ENCODE data around the gene SLC44A1. TPM values are rescaled to one million over a fixed set of nuclear protein-coding genes. Genes with fewer than 3 reads are reported as not detected.

Gene SLC44A1
- total RNA-seq, 2 experiments from 2014 or later = 14.1 to 14.3 TPM

- ChIA-PET CTCF (interaction anchor here (1.0 to 2.3 kb wide), 6 partner anchors 12 to 141 kb away, joined by 3 to 12 read pairs (median 4); partner anchors contain the start of gene SLC44A1), POLR2A (interaction anchor here (0.5 to 1.8 kb wide), 5 partner anchors 11 to 638 kb away, joined by 3 to 15 read pairs (median 3); partner anchors contain the start of gene NIPSNAP3A)
- H3K27ac Mint-ChIP-seq = peak overlapping the region; percentile 93
Measured at GRCh38 chr9:105385381-105385985, 141.0 kb downstream of the SLC44A1 start.

GRCh38 chr9:105389796-105390195, 145.3 kb downstream of the SLC44A1 start:
- Mint-ChIP-seq H3K27me3 (ENCODE audit: low read depth) (peaks cover 7% of the 10 kb centered on the region), H3K9me3 (ENCODE audit: insufficient read depth) (no peaks in the 10 kb centered on the region), H3K27ac (no peak overlapping the region), H3K36me3 (ENCODE audit: low read depth) (peaks cover 17% of the 10 kb centered on the region), H3K4me3 (no peak overlapping the region), H3K4me1 (ENCODE audit: low read depth) (peaks cover 32% of the 10 kb centered on the region)
- ATAC-seq = no peak
- ChIA-PET CTCF (interaction anchor here (1.1 kb wide), 1 partner anchor 9 kb away, joined by 3 read pairs; no protein-coding TSS in a partner anchor), POLR2A (interaction anchor here (1.3 kb wide), 1 partner anchor 16 kb away, joined by 3 read pairs; no protein-coding TSS in a partner anchor)
- no peak for DNase-seq

More at GRCh38 chr9:105385381-105385985, 141.0 kb downstream of the SLC44A1 start:
- ATAC-seq (peak; percentile 99), DNase-seq (peak; percentile 64)
- Mint-ChIP-seq H3K9me3 (ENCODE audit: insufficient read depth) (no peaks in the 10 kb centered on the region), H3K4me1 (ENCODE audit: low read depth) (peaks cover 31% of the 10 kb centered on the region), H3K36me3 (ENCODE audit: low read depth) (peaks cover 21% of the 10 kb centered on the region), H3K4me3 (peak overlapping the region; percentile 87), H3K27me3 (ENCODE audit: low read depth) (peaks cover 2% of the 10 kb centered on the region)

- Mint-ChIP-seq H3K27ac (no peak overlapping the region), H3K4me3 (no peak overlapping the region), H3K27me3 (ENCODE audit: low read depth) (peaks cover 9% of the 10 kb centered on the region), H3K36me3 (ENCODE audit: low read depth) (peaks cover 17% of the 10 kb centered on the region), H3K4me1 (ENCODE audit: low read depth) (peaks cover 23% of the 10 kb centered on the region), H3K9me3 (ENCODE audit: insufficient read depth) (no peaks in the 10 kb centered on the region)
- ATAC-seq (no peak), DNase-seq (no peak)
- CTCF ChIA-PET = no interaction called here
- POLR2A ChIA-PET = interaction anchor here (1.3 kb wide), 1 partner anchor 15 kb away, joined by 3 read pairs; no protein-coding TSS in a partner anchor
Measured at GRCh38 chr9:105390871-105391270, 146.4 kb downstream of the SLC44A1 start.

- Mint-ChIP-seq H3K4me1 (ENCODE audit: low read depth) (peaks cover 21% of the 10 kb centered on the region), H3K4me3 (no peak overlapping the region), H3K27ac (no peak overlapping the region), H3K36me3 (ENCODE audit: low read depth) (peaks cover 17% of the 10 kb centered on the region), H3K27me3 (ENCODE audit: low read depth) (peaks cover 14% of the 10 kb centered on the region), H3K9me3 (ENCODE audit: insufficient read depth) (no peaks in the 10 kb centered on the region)
- no peak for ATAC-seq
- DNase-seq = no peak
- POLR2A ChIA-PET = no interaction called here
- CTCF ChIA-PET = interaction anchor here (1.3 to 1.5 kb wide), 2 partner anchors 10 to 33 kb away, joined by 4 read pairs; no protein-coding TSS in a partner anchor
Measured at GRCh38 chr9:105391288-105391687, 146.8 kb downstream of the SLC44A1 start.

GRCh38 chr9:105392531-105392930, 148.1 kb downstream of the SLC44A1 start:
- CTCF ChIA-PET = interaction anchor here (1.3 to 1.5 kb wide), 2 partner anchors 9 to 34 kb away, joined by 4 read pairs; no protein-coding TSS in a partner anchor
- Mint-ChIP-seq H3K4me3 (no peak overlapping the region), H3K36me3 (ENCODE audit: low read depth) (peaks cover 15% of the 10 kb centered on the region), H3K27ac (no peak overlapping the region), H3K9me3 (ENCODE audit: insufficient read depth) (no peaks in the 10 kb centered on the region), H3K27me3 (ENCODE audit: low read depth) (peaks cover 22% of the 10 kb centered on the region), H3K4me1 (ENCODE audit: low read depth) (peaks cover 16% of the 10 kb centered on the region)
- no peak for DNase-seq
- POLR2A ChIA-PET = no interaction called here
- ATAC-seq = no peak

GRCh38 chr9:105393576-105394344, 149.3 kb downstream of the SLC44A1 start:
- no peak for DNase-seq
- Mint-ChIP-seq H3K27ac (no peak overlapping the region), H3K27me3 (ENCODE audit: low read depth) (peaks cover 25% of the 10 kb centered on the region), H3K36me3 (ENCODE audit: low read depth) (peaks cover 11% of the 10 kb centered on the region), H3K9me3 (ENCODE audit: insufficient read depth) (no peaks in the 10 kb centered on the region), H3K4me1 (ENCODE audit: low read depth) (peaks cover 6% of the 10 kb centered on the region), H3K4me3 (no peak overlapping the region)
- no peak for ATAC-seq
- CTCF ChIA-PET = interaction anchor here (1.1 kb wide), 1 partner anchor 12 kb away, joined by 4 read pairs; no protein-coding TSS in a partner anchor
- POLR2A ChIA-PET = no interaction called here

GRCh38 chr9:105396441-105396840, 152.0 kb downstream of the SLC44A1 start:
- H3K27me3 Mint-ChIP-seq (ENCODE audit: low read depth) = peaks cover 29% of the 10 kb centered on the region
- ATAC-seq = no peak
- no peak overlapping the region for H3K4me3 Mint-ChIP-seq
- H3K27ac Mint-ChIP-seq = no peak overlapping the region
- peaks cover 2% of the 10 kb centered on the region for H3K36me3 Mint-ChIP-seq (ENCODE audit: low read depth)
- H3K9me3 Mint-ChIP-seq (ENCODE audit: insufficient read depth) = no peaks in the 10 kb centered on the region
- no peak for DNase-seq
- POLR2A ChIA-PET = no interaction called here
- CTCF ChIA-PET = interaction anchor here (0.8 kb wide), 1 partner anchor 9 kb away, joined by 7 read pairs; no protein-coding TSS in a partner anchor
- H3K4me1 Mint-ChIP-seq (ENCODE audit: low read depth) = peaks cover 6% of the 10 kb centered on the region

GRCh38 chr9:105396901-105397300, 152.4 kb downstream of the SLC44A1 start:
- ATAC-seq (no peak), DNase-seq (no peak)
- no peak overlapping the region for H3K27ac Mint-ChIP-seq
- POLR2A ChIA-PET = no interaction called here
- CTCF ChIA-PET = no interaction called here
- no peaks in the 10 kb centered on the region for H3K9me3 Mint-ChIP-seq (ENCODE audit: insufficient read depth)
- peaks cover 9% of the 10 kb centered on the region for H3K4me1 Mint-ChIP-seq (ENCODE audit: low read depth)
- H3K27me3 Mint-ChIP-seq (ENCODE audit: low read depth) = peaks cover 30% of the 10 kb centered on the region
- no peaks in the 10 kb centered on the region for H3K36me3 Mint-ChIP-seq (ENCODE audit: low read depth)
- H3K4me3 Mint-ChIP-seq = no peak overlapping the region

- CTCF ChIA-PET = interaction anchor here (1.0 to 1.7 kb wide), 4 partner anchors 9 to 25 kb away, joined by 3 to 4 read pairs (median 3); no protein-coding TSS in a partner anchor
- POLR2A ChIA-PET = no interaction called here
Measured at GRCh38 chr9:105399117-105399516, 154.7 kb downstream of the SLC44A1 start.

GRCh38 chr9:105401651-105402050, 157.2 kb downstream of the SLC44A1 start:
- Mint-ChIP-seq H3K4me1 (ENCODE audit: low read depth) (peaks cover 44% of the 10 kb centered on the region), H3K27me3 (ENCODE audit: low read depth) (peaks cover 43% of the 10 kb centered on the region), H3K4me3 (no peak overlapping the region), H3K9me3 (ENCODE audit: insufficient read depth) (peaks cover under 1% of the 10 kb centered on the region), H3K36me3 (ENCODE audit: low read depth) (peaks cover 3% of the 10 kb centered on the region), H3K27ac (no peak overlapping the region)
- ChIA-PET POLR2A (no interaction called here), CTCF (interaction anchor here (1.0 to 1.1 kb wide), 2 partner anchors 9 to 539 kb away, joined by 3 to 4 read pairs; no protein-coding TSS in a partner anchor)
- ATAC-seq = no peak
- DNase-seq = no peak

More at GRCh38 chr9:105399117-105399516, 154.7 kb downstream of the SLC44A1 start:
- DNase-seq (no peak), ATAC-seq (no peak)
- no peaks in the 10 kb centered on the region for H3K9me3 Mint-ChIP-seq (ENCODE audit: insufficient read depth)
- no peak overlapping the region for H3K27ac Mint-ChIP-seq
- H3K27me3 Mint-ChIP-seq (ENCODE audit: low read depth) = peaks cover 48% of the 10 kb centered on the region
- peaks cover 20% of the 10 kb centered on the region for H3K4me1 Mint-ChIP-seq (ENCODE audit: low read depth)
- H3K36me3 Mint-ChIP-seq (ENCODE audit: low read depth) = no peaks in the 10 kb centered on the region
- H3K4me3 Mint-ChIP-seq = no peak overlapping the region

- Mint-ChIP-seq H3K4me3 (no peak overlapping the region), H3K27ac (no peak overlapping the region), H3K9me3 (ENCODE audit: insufficient read depth) (peaks cover 7% of the 10 kb centered on the region), H3K4me1 (ENCODE audit: low read depth) (peaks cover 53% of the 10 kb centered on the region), H3K27me3 (ENCODE audit: low read depth) (peaks cover 39% of the 10 kb centered on the region), H3K36me3 (ENCODE audit: low read depth) (peaks cover 12% of the 10 kb centered on the region)
- ATAC-seq = no peak
- POLR2A ChIA-PET = interaction anchor here (2.1 kb wide), 1 partner anchor 18 kb away, joined by 15 read pairs; no protein-coding TSS in a partner anchor
- no peak for DNase-seq
- CTCF ChIA-PET = interaction anchor here (1.4 to 1.5 kb wide), 2 partner anchors 19 to 43 kb away, joined by 3 to 4 read pairs; no protein-coding TSS in a partner anchor
Measured at GRCh38 chr9:105403552-105404248, 159.2 kb downstream of the SLC44A1 start.
